ENCODE results near the gene CCDC38.

Gene CCDC38

GRCh38 chr12:95830335-95831089, 111.9 kb downstream of the CCDC38 start:
- no peak for DNase-seq

GRCh38 chr12:95829395-95829794, 113.0 kb downstream of the CCDC38 start:
- no peak for DNase-seq

- peak; percentile 83 for DNase-seq
Measured at GRCh38 chr12:95820096-95820703, 122.2 kb downstream of the CCDC38 start.

Measured in NCI-H1105 (cell line).